K562 (cell line): ENCODE measurements around the gene ZNF780B. TPM values are rescaled to one million over a fixed set of nuclear protein-coding genes. Genes with fewer than 3 reads are reported as not detected.
A peak's percentile ranks its signal among the peaks of the same experiment; 100 is the strongest.

Source experiments
- ATAC-seq: fragments of 200-7000 bp; cut with Tn5 transposase; 3 replicates; pipeline ENCODE4 v1.9.1; 2020; ENCODE audit warnings: moderate library complexity
- BruUV-seq: library from RNA; stranded (reverse); fragments of 400-500 nt; replicated peaks from 2 replicates; lab custom pipeline; 2021; lab: Mats Ljungman, UMichigan
- CTCF ChIA-PET: fragments of 300-600 bp; formaldehyde crosslinking; extraction: SDS; loops from one replicate; lab custom pipeline; 2021; ENCODE audit warnings: low intra/inter-chr PET ratio; lab: Yijun Ruan, JAX
- POLR2A ChIA-PET: fragments of 300-600, 350-650 bp; sonication (Branson Sonifier 250); formaldehyde crosslinking; extraction: SDS; loops from one replicate; lab custom pipeline; 2021; ENCODE audit warnings: antibody characterized with exemption, inconsistent platforms; lab: Yijun Ruan, JAX
- DNase-seq, 4 experiments: peaks; one replicate each; pipeline versions ENCODE4 v3.0.0 to v3.0.0-alpha.2; 2011 to 2018; ENCODE audit warnings: low spot score in 3 of 4, mixed read lengths in 3 of 4; ENCODE audit errors: extremely low read depth in 1 of 4
- FAIRE-seq: peaks from 2 replicates; lab custom pipeline; 2011; peaks lifted over from hg19 to GRCh38; lab: Jason Lieb, UNC
- H2AFZ ChIP-seq: 2 replicates; pipeline ENCODE4 v1.6.0; 2011; ENCODE audit warnings: low read depth, low read length, control low read depth, inconsistent platforms
- H3K27ac ChIP-seq: fragments of 200-600 bp; 3 replicates; pipeline ENCODE4 v1.8.0; 2011; ENCODE audit warnings: low read depth, mild to moderate bottlenecking, control low read depth, inconsistent platforms, low read length, moderate library complexity, mixed read lengths; ENCODE audit errors: extremely low read depth
- H3K27me3 ChIP-seq, 2 experiments: fragments of 300-600 bp in 1 of 2; 2 replicates in 1 of 2; 3 replicates in 1 of 2; pipeline versions ENCODE4 v1.6.0 to v1.8.0; 2011; ENCODE audit warnings: inconsistent platforms in 2 of 2, low read length in 2 of 2, mild to moderate bottlenecking in 1 of 2, mixed read lengths in 1 of 2, moderate library complexity in 1 of 2; ENCODE audit not compliant: control insufficient read depth in 2 of 2, insufficient read depth in 2 of 2
- H3K36me3 ChIP-seq: fragments of 300-600 bp; 3 replicates; pipeline ENCODE4 v1.8.0; 2011; ENCODE audit warnings: mild to moderate bottlenecking, low read length, inconsistent platforms; ENCODE audit not compliant: control insufficient read depth, insufficient read depth
- H3K4me1 ChIP-seq, 2 experiments: fragments of 200-600 bp in 1 of 2; replicated peaks in 1 of 2; 2 replicates in 1 of 2; 3 replicates in 1 of 2; pipeline versions ENCODE4 v1.5.1 to v1.8.0; 2011; ENCODE audit warnings: inconsistent platforms in 2 of 2, low read length in 2 of 2, mild to moderate bottlenecking in 1 of 2, mixed read lengths in 1 of 2, moderate library complexity in 1 of 2; ENCODE audit not compliant: control insufficient read depth in 2 of 2, insufficient read depth in 2 of 2
- H3K4me2 ChIP-seq: 2 replicates; pipeline ENCODE4 v1.6.1; 2011; ENCODE audit warnings: low read length, control low read depth, inconsistent platforms, mixed read lengths; ENCODE audit not compliant: insufficient read depth
- H3K4me3 ChIP-seq: fragments of 200-600 bp; sonication (generic), shearing (Covaris generic); 2 replicates; pipeline ENCODE4 v1.5.1; 2016; ENCODE audit warnings: control low read depth, inconsistent platforms
- H3K79me2 ChIP-seq: fragments of 200-600 bp; 3 replicates; pipeline ENCODE4 v1.8.0; 2011; ENCODE audit warnings: low read length, inconsistent platforms; ENCODE audit not compliant: control insufficient read depth, insufficient read depth
- H3K9ac ChIP-seq, 2 experiments: 2 replicates each; pipeline versions ENCODE4 v1.6.0 to v1.6.1; 2011; ENCODE audit warnings: low read depth in 2 of 2, low read length in 2 of 2, control low read depth in 1 of 2, inconsistent platforms in 1 of 2, mild to moderate bottlenecking in 1 of 2, mixed read lengths in 1 of 2; ENCODE audit not compliant: insufficient read depth in 1 of 2
- H3K9me1 ChIP-seq: one replicate; pipeline ENCODE4 v1.6.0; 2011; ENCODE audit warnings: inconsistent platforms, mild to moderate bottlenecking, low read length, moderate library complexity; ENCODE audit not compliant: control insufficient read depth, insufficient read depth
- H3K9me3 ChIP-seq: replicated peaks from 2 replicates; pipeline ENCODE4 v1.5.1; 2011; ENCODE audit warnings: low read depth, low read length, inconsistent platforms; ENCODE audit not compliant: control insufficient read depth, insufficient read depth
- H4K20me1 ChIP-seq: replicated peaks from 2 replicates; pipeline ENCODE4 v1.6.1; 2011; ENCODE audit warnings: low read length, inconsistent platforms, mixed read lengths; ENCODE audit not compliant: control insufficient read depth, insufficient read depth
- KDM1A ChIP-seq, 2 experiments: fragments of 450-650 bp; IDR thresholded peaks; 2 replicates each; pipeline ENCODE4 v1.6.1; 2016; ENCODE audit warnings: mild to moderate bottlenecking in 2 of 2
- MCM3 ChIP-seq: fragments of 450-650 bp; IDR thresholded peaks from 2 replicates; pipeline ENCODE4 v1.6.1; 2016
- SREBF2 ChIP-seq: sonication (generic); formaldehyde crosslinking; IDR thresholded peaks from 2 replicates; pipeline ENCODE4 v1.4.0; 2020; ENCODE audit warnings: mild to moderate bottlenecking, missing genetic modification reagents
- ZNF224 ChIP-seq: sonication (generic); formaldehyde crosslinking; IDR thresholded peaks from 2 replicates; pipeline ENCODE4 v1.8.0; 2022; ENCODE audit warnings: mild to moderate bottlenecking, missing genetic modification reagents
- ZNF24 ChIP-seq: fragments of 450-650 bp; IDR thresholded peaks from 2 replicates; pipeline ENCODE4 v1.6.1; 2016
- WGBS: fragments of 100-300 bp; shearing (Covaris generic); methylation state at CpG from one replicate; pipeline ENCODE4 v1.1.6; 2016; ENCODE audit warnings: low coverage, mixed read lengths; ENCODE audit not compliant: insufficient coverage; ENCODE audit errors: missing lambda C conversion rate; 5-methylcytosine and 5-hydroxymethylcytosine counted together
- in situ Hi-C: fragments of 300-500 bp; cut with MboI; formaldehyde crosslinking; loops from 4 replicates; pipeline ENCODE4 v1.15.0; 2018; ENCODE audit warnings: inconsistent platforms, mixed read lengths
- intact Hi-C: fragments of 100-400 bp; cut with micrococcal nuclease; formaldehyde crosslinking; loops from 2 replicates; pipeline ENCODE4 v1.14.2; 2022
- polyA plus RNA-seq, 8 experiments: library from polyadenylated mRNA; depleted of rRNA in 4 of 8; stranded (reverse) in 5 of 8; unstranded in 3 of 8; fragments of >200 nt; fragmentation: Nextera tagmentation in 2 of 8; fragmentation: Illumina TruSeq in 1 of 8; extraction: Ambion mirVana in 2 of 8; extraction: Trizol in 1 of 8; gene quantifications; 2 replicates each; pipeline versions ENCODE4 v1.2.1 to v1.2.3, GENCODE V29; 2011 to 2014; ENCODE audit warnings: inconsistent platforms in 1 of 8, missing spikeins in 1 of 8
- total RNA-seq, 7 experiments: library from RNA; depleted of rRNA in 6 of 7; stranded (reverse); fragments of >200 nt in 6 of 7; fragmentation: Illumina TruSeq in 2 of 7; extraction: Trizol in 2 of 7; gene quantifications; 2 replicates each; pipeline versions ENCODE4 v1.2.1 to v1.2.3, GENCODE V29; 2011 to 2021; ENCODE audit warnings: low replicate concordance in 1 of 7
- TF ChIP-seq, protein P1 (sequence below): fragments of 450-650 bp; IDR thresholded peaks from 2 replicates; pipeline ENCODE4 v1.6.1; 2017; ENCODE audit warnings: mild to moderate bottlenecking, moderate library complexity

ZNF780B gene
- total and polyA plus RNA-seq, 9 of the 15 experiments (the other 6 are each of a cell fraction or from before 2014, with no cell fraction given) = 3.9 to 18.4 (median 8.8) TPM

DNA sequence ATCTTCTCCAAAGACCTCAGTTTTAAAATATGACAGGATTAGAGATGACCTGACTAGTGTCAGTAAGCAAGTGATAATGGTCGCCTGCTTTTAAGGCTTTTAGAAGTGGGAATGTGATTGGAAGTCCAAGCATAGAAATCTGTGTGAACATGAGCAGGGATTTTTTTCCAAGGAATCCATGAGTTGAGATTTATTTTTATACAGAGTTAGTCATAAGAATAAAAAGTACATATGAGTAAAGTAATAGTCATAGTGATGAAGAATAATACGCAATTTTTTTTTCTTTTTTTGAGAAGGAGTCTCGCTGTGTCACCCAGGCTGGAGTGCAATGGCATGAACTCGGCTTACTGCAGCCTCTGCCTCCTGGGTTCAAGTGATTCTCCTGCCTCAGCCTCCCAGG is 57.5 kb downstream of the ZNF780B start:
- H3K4me2 ChIP-seq = no peak overlapping the region
- FAIRE-seq = no peak
- no peak overlapping the region for H3K27ac ChIP-seq
- no peak overlapping the region for H3K4me3 ChIP-seq
- H3K36me3 ChIP-seq = no peaks in the 10 kb centered on the region
- in situ Hi-C loops (no loop called here), intact Hi-C loops (no loop called here)
- no peaks in the 10 kb centered on the region for H3K27me3 ChIP-seq
- peaks cover 22% of the 10 kb centered on the region for H3K79me2 ChIP-seq
- ChIA-PET CTCF (no interaction called here), POLR2A (no interaction called here)
- no peaks in the 10 kb centered on the region for H3K9me1 ChIP-seq
- no peak overlapping the region for H2AFZ ChIP-seq
- no TSS peak for BruUV-seq
- no peaks in the 10 kb centered on the region for H4K20me1 ChIP-seq
- TF ChIP-seq KDM1A (IDR thresholded peaks at IDR 0.05) = 0 out of 4 replicates have a peak, but pooled peaks of 1 of the 2 experiments have one; percentile 9
- TF ChIP-seq SREBF2 = no peak
- TF ChIP-seq ZNF24 = no peak
- TF ChIP-seq, protein P1, sequence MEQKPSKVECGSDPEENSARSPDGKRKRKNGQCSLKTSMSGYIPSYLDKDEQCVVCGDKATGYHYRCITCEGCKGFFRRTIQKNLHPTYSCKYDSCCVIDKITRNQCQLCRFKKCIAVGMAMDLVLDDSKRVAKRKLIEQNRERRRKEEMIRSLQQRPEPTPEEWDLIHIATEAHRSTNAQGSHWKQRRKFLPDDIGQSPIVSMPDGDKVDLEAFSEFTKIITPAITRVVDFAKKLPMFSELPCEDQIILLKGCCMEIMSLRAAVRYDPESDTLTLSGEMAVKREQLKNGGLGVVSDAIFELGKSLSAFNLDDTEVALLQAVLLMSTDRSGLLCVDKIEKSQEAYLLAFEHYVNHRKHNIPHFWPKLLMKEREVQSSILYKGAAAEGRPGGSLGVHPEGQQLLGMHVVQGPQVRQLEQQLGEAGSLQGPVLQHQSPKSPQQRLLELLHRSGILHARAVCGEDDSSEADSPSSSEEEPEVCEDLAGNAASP = no peak
- no peak for TF ChIP-seq MCM3
- no peak for TF ChIP-seq ZNF224 (CRISPR knock-in tag)
- no peak overlapping the region for H3K9ac ChIP-seq
- H3K4me1 ChIP-seq = peaks cover 4 to 12% of the 10 kb centered on the region in 2 experiments; a peak in 3 of 5 replicates
- ATAC-seq = no peak
- peaks cover 2% of the 10 kb centered on the region for H3K9me3 ChIP-seq
- DNase-seq = no peak
- WGBS = 94% methylated on average over 3 of the region's 4 CpGs
